Suprapubic skin (tissue), 4 donors: ENCODE measurements around the gene ZNF214. TPM values are rescaled to one million over a fixed set of nuclear protein-coding genes. Genes with fewer than 3 reads are reported as not detected.

Source experiments
- DNase-seq, 2 donors: peaks; one replicate each; pipeline ENCODE4 v3.0.0-alpha.2; 2019; ENCODE audit warnings: low spot score in 2 of 2
- H3K27ac ChIP-seq: fragments of 200-600 bp; sonication (generic); one replicate; pipeline ENCODE4 v1.5.1; 2019
- H3K27me3 ChIP-seq: fragments of 200-600 bp; sonication (generic); one replicate; pipeline ENCODE4 v1.5.1; 2019
- H3K36me3 ChIP-seq: fragments of 200-600 bp; sonication (generic); one replicate; pipeline ENCODE4 v1.5.1; 2019
- H3K4me1 ChIP-seq: fragments of 200-600 bp; sonication (generic); one replicate; pipeline ENCODE4 v1.5.1; 2019
- H3K4me3 ChIP-seq: fragments of 200-600 bp; sonication (generic); one replicate; pipeline ENCODE4 v1.5.1; 2019; ENCODE audit warnings: mild to moderate bottlenecking
- H3K9me3 ChIP-seq: fragments of 200-600 bp; sonication (generic); one replicate; pipeline ENCODE4 v1.5.1; 2019
- EP300 ChIP-seq: sonication (generic); formaldehyde crosslinking; IDR thresholded peaks from one replicate; pipeline ENCODE4 v1.6.1; 2017; ENCODE audit warnings: antibody characterized with exemption
- POLR2A ChIP-seq, 2 donors: fragments of 450-650 bp; IDR thresholded peaks; one replicate each; pipeline ENCODE4 v1.6.1; 2017; ENCODE audit warnings: antibody characterized with exemption in 2 of 2, mild to moderate bottlenecking in 2 of 2, moderate library complexity in 2 of 2
- POLR2AphosphoS5 ChIP-seq, 3 donors: sonication (generic); formaldehyde crosslinking; IDR thresholded peaks; one replicate each; pipeline ENCODE4 v1.6.1; 2017; ENCODE audit warnings: antibody characterized with exemption in 3 of 3
- WGBS: methylation state at CpG from one replicate; pipeline ENCODE4 v1.1.5; 2018; 5-methylcytosine and 5-hydroxymethylcytosine counted together
- total RNA-seq, 4 donors: library from RNA; depleted of rRNA; stranded (reverse); fragments of >200 nt; gene quantifications; one replicate each; pipeline ENCODE4 v1.1.0, GENCODE V29; 2016
- TF ChIP-seq, protein P1 (sequence below), 2 donors: fragments of 200-600 bp in 1 of 2; fragments of 450-650 bp in 1 of 2; sonication (generic) in 1 of 2; IDR thresholded peaks; one replicate each; pipeline ENCODE4 v1.5.1; 2016 to 2019; ENCODE audit warnings: antibody characterized with exemption in 2 of 2, mild to moderate bottlenecking in 1 of 2, moderate library complexity in 1 of 2

The ZNF214 gene
- total RNA-seq, 4 donors from 2014 or later: 0.53 to 3.5 (median 0.68) TPM

DNA sequence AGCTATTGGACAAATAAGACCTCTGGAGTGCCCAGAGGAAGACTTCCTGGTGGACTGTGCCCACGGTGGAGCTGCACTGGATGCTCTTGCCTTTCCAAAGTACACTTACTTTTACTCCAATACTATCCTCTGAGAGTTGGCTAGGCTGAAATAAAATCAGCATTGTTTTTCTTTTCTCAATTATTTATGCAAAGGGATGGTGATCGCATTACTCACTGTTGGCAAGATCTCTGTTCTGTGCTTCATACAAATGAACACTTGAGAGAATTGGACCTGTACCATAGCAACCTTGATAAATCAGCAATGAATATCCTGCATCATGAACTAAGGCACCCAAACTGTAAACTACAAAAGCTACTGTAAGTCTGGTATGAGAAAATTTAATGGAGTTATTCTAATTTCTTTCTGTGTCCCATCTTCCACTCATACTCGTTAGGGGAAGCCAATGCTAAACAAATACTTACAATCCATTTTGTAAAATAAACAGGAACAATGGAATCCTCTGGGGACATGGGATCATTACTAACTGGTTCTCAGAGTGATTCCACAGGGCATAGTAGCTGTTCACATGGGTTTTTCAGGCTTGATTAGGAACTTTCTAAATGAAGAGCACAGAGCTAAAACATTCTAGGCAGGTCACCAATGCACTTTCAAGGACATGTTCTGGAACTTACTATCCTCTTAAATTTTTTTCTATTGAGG lies 26.5 kb upstream of the ZNF214 start:
- WGBS: 47% methylated on average over 3 of the region's 3 CpGs

DNA sequence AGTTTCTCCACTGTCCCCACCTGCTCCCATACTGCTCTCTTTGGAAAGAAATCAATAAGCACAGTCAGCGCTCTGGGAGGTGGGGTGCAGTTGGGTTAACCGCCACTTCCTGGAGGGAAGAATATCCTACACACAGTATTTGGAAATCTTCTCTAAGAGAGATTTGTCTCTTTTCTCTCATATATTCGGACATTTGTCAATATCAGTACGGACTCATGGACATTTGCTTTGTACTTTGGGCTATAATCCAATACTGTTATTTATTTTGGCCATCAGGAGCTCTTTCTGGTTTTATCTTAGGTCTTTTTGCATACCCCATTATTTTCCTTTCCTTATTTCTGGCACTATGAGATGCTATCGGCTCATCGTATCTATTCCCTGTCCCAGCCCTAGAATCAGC lies 13.9 kb upstream of the ZNF214 start:
- TF ChIP-seq POLR2A (IDR thresholded peaks at IDR 0.05) (no peak), EP300 (no peak), POLR2AphosphoS5 (IDR thresholded peaks at IDR 0.05) (no peak)
- TF ChIP-seq, protein P1, sequence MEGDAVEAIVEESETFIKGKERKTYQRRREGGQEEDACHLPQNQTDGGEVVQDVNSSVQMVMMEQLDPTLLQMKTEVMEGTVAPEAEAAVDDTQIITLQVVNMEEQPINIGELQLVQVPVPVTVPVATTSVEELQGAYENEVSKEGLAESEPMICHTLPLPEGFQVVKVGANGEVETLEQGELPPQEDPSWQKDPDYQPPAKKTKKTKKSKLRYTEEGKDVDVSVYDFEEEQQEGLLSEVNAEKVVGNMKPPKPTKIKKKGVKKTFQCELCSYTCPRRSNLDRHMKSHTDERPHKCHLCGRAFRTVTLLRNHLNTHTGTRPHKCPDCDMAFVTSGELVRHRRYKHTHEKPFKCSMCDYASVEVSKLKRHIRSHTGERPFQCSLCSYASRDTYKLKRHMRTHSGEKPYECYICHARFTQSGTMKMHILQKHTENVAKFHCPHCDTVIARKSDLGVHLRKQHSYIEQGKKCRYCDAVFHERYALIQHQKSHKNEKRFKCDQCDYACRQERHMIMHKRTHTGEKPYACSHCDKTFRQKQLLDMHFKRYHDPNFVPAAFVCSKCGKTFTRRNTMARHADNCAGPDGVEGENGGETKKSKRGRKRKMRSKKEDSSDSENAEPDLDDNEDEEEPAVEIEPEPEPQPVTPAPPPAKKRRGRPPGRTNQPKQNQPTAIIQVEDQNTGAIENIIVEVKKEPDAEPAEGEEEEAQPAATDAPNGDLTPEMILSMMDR (IDR thresholded peaks at IDR 0.05): no peak
- Histone ChIP-seq H3K4me3 (no peak overlapping the region), H3K27ac (no peak overlapping the region), H3K27me3 (no peaks in the 10 kb centered on the region), H3K36me3 (no peaks in the 10 kb centered on the region), H3K4me1 (no peaks in the 10 kb centered on the region), H3K9me3 (no peaks in the 10 kb centered on the region)
- 86% methylated on average over 6 of the region's 6 CpGs for WGBS
- DNase-seq: no peak

More for the DNA sequence above, 26.5 kb upstream of the ZNF214 start:
- H3K4me1 ChIP-seq: no peaks in the 10 kb centered on the region
- no peak overlapping the region for H3K27ac ChIP-seq
- no peak for DNase-seq
- H3K4me3 ChIP-seq: no peak overlapping the region
- no peaks in the 10 kb centered on the region for H3K9me3 ChIP-seq
- TF ChIP-seq POLR2AphosphoS5 (IDR thresholded peaks at IDR 0.05): no peak
- TF ChIP-seq EP300: no peak
- no peak for TF ChIP-seq POLR2A (IDR thresholded peaks at IDR 0.05)
- TF ChIP-seq, protein P1 (IDR thresholded peaks at IDR 0.05): no peak
- no peaks in the 10 kb centered on the region for H3K27me3 ChIP-seq
- no peaks in the 10 kb centered on the region for H3K36me3 ChIP-seq

DNA sequence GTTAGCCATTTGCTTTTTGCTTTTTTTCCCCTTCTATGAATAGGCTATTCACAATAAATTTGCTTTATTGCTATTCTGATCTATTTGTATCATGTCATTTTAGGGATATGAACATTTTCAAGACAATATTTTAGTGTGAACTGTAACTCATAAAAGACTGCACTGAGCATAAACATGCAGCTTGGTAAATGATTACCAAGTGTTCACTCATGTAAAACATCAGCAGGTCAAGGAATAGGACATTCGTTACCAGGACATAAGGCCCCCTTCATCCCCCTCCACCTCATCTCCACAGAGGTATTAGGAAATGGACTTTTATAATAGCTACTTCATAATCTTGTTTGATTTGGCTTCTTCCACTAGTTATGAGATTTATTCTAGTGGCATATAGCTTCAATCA lies 12.5 kb upstream of the ZNF214 start:
- Histone ChIP-seq H3K9me3 (no peaks in the 10 kb centered on the region), H3K27ac (no peak overlapping the region), H3K4me3 (no peak overlapping the region), H3K4me1 (no peaks in the 10 kb centered on the region), H3K36me3 (no peaks in the 10 kb centered on the region), H3K27me3 (no peaks in the 10 kb centered on the region)
- WGBS: 0% methylated on average over 1 of the region's 1 CpG
- DNase-seq: no peak
- TF ChIP-seq, protein P1 (IDR thresholded peaks at IDR 0.05): no peak
- TF ChIP-seq POLR2A (IDR thresholded peaks at IDR 0.05): no peak
- no peak for TF ChIP-seq POLR2AphosphoS5 (IDR thresholded peaks at IDR 0.05)
- TF ChIP-seq EP300: no peak

DNA sequence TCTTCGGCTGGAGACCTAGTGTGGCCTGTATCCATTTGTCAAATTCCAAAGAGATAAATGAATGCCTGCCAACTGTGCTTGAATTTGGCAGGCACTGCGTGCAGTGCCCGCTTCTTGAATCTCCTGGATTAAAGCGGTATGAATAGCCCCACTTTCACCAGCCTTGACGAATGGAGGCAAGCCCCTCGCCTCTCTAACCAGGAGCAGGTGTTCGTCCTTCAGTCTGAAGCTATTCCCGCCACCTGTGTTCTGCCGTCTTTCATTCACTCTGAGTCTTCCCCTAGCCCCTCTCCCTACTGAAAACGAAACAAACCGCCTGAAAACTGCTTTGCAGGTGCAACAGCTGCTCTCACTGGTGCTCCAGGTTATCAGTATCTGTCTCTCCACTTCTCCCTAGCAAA lies 11.3 kb upstream of the ZNF214 start:
- 56% methylated on average over 11 of the region's 11 CpGs for WGBS
- no peaks in the 10 kb centered on the region for H3K4me1 ChIP-seq
- H3K9me3 ChIP-seq: no peaks in the 10 kb centered on the region
- H3K4me3 ChIP-seq: no peak overlapping the region
- no peak overlapping the region for H3K27ac ChIP-seq
- TF ChIP-seq, protein P1 (IDR thresholded peaks at IDR 0.05): no peak
- no peaks in the 10 kb centered on the region for H3K36me3 ChIP-seq
- H3K27me3 ChIP-seq: no peaks in the 10 kb centered on the region
- no peak for DNase-seq

DNA sequence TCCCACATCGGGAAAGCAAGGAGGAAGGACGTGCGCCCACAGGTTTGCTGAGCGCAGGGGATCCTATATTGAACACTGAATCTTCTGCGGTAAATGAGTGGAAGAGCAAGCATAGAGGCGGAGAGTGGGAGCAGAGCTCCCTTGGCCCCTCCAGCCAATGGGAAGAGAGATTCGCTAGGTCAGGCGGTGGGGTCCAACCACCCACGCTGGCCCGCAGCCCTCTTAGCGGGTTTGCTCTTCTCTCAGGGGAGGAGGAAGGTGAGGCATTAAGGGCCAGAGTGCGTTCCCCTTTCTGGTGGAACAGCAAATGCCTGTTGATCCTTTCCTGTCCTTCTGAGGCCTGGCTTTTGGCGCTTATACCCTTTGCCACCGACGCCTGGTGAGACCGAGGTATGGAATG lies 10.7 kb upstream of the ZNF214 start:
- Histone ChIP-seq H3K36me3 (no peaks in the 10 kb centered on the region), H3K27me3 (no peaks in the 10 kb centered on the region), H3K9me3 (no peaks in the 10 kb centered on the region), H3K4me1 (no peaks in the 10 kb centered on the region), H3K4me3 (no peak overlapping the region), H3K27ac (no peak overlapping the region)
- WGBS: 85% methylated on average over 16 of the region's 16 CpGs
- no peak for DNase-seq
- no peak for TF ChIP-seq POLR2A (IDR thresholded peaks at IDR 0.05)
- no peak for TF ChIP-seq POLR2AphosphoS5 (IDR thresholded peaks at IDR 0.05)

DNA sequence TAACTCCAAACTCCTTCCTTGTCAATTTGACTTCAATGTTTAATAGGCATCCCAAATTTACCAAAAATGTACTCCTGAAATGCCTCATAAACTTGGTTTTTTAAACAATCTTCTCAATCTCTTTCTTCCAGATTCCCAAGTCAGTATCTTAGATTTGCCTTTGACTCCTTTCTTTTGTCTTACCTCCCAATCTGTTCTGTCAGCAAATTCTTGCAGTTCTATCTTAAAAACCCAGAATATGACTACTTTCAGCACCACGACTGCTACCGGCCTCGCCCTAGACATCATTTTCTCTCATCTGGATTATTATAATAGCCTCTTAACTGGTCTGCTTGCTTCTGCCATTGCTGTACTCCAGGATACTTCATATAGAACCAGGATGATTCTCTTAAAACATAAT lies 8.0 kb upstream of the ZNF214 start:
- no peak for DNase-seq
- TF ChIP-seq EP300: no peak
- no peak for TF ChIP-seq POLR2A (IDR thresholded peaks at IDR 0.05)
- TF ChIP-seq, protein P1 (IDR thresholded peaks at IDR 0.05): no peak
- TF ChIP-seq POLR2AphosphoS5 (IDR thresholded peaks at IDR 0.05): no peak
- no peak overlapping the region for H3K27ac ChIP-seq
- no peaks in the 10 kb centered on the region for H3K4me1 ChIP-seq
- no peaks in the 10 kb centered on the region for H3K27me3 ChIP-seq
- no peak overlapping the region for H3K4me3 ChIP-seq
- no peaks in the 10 kb centered on the region for H3K36me3 ChIP-seq
- no peaks in the 10 kb centered on the region for H3K9me3 ChIP-seq
- 94% methylated on average over 3 of the region's 3 CpGs for WGBS
